ENCODE measurements around the gene TTC21B.

DNA sequence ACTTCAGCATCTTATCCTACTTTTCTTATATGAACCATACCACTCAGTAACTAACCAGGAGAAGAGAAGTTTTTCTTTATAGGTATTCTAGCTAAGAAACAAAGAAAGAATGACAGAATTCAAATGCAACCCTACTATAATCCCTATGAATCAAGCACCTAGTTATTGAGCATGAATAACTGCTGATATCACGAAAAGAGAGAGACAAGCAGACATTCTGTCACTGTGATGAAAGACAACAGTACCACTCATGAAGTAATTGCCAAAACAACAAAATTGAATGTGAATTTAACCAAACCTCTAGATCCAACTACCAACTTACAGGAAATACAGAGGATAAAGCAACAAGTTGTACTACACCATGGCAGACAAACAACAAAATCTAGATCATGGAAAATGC, 15.3 kb downstream of the TTC21B start:
- TF ChIP-seq POLR2A (IDR thresholded peaks at IDR 0.05; ENCODE audit: low read depth, low read length) (no peak), POLR2AphosphoS5 (IDR thresholded peaks at IDR 0.05; ENCODE audit: low read depth, low read length) (no peak), TAF1 (IDR thresholded peaks at IDR 0.05; ENCODE audit: borderline replicate concordance, low read depth, low read length) (no peak)

All from GM12892 (cell line).